ENCODE data around the gene RNF121. TPM values are rescaled to one million over a fixed set of nuclear protein-coding genes. Genes with fewer than 3 reads are reported as not detected.
A peak's percentile ranks its signal among the peaks of the same experiment; 100 is the strongest.

Gene RNF121
- total and polyA plus RNA-seq, 7 donors, result 23.0 to 51.7 (median 27.5) TPM

- Histone ChIP-seq H3K27me3 (ENCODE audit: insufficient read depth in 3 of 3, low read length in 2 of 3) (no peaks in the 10 kb centered on the region), H3K27ac (no peak overlapping the region), H3K4me3 (no peak overlapping the region), H3K4me1 (no peaks in the 10 kb centered on the region), H3K9me3 (no peaks in the 10 kb centered on the region), H3K36me3 (ENCODE audit: insufficient read depth in 1 of 2, low read depth in 1 of 2) (peaks cover 8 to 96% of the 10 kb centered on the region in 2 donors)
- DNase-seq (no peak), ATAC-seq (peak; percentile 9 to 72 (median 29))
- 67 to 72% (median 69%) methylated on average over 20 of the region's 20 CpGs for WGBS, 3 donors
- TF ChIP-seq, protein P1, sequence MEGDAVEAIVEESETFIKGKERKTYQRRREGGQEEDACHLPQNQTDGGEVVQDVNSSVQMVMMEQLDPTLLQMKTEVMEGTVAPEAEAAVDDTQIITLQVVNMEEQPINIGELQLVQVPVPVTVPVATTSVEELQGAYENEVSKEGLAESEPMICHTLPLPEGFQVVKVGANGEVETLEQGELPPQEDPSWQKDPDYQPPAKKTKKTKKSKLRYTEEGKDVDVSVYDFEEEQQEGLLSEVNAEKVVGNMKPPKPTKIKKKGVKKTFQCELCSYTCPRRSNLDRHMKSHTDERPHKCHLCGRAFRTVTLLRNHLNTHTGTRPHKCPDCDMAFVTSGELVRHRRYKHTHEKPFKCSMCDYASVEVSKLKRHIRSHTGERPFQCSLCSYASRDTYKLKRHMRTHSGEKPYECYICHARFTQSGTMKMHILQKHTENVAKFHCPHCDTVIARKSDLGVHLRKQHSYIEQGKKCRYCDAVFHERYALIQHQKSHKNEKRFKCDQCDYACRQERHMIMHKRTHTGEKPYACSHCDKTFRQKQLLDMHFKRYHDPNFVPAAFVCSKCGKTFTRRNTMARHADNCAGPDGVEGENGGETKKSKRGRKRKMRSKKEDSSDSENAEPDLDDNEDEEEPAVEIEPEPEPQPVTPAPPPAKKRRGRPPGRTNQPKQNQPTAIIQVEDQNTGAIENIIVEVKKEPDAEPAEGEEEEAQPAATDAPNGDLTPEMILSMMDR (IDR thresholded peaks at IDR 0.05), result no peak
- intact Hi-C loops (cut with DNase I), result no loop called here
Observed at GRCh38 chr11:72005347-72006260, 76.8 kb downstream of the RNF121 start.

DNA sequence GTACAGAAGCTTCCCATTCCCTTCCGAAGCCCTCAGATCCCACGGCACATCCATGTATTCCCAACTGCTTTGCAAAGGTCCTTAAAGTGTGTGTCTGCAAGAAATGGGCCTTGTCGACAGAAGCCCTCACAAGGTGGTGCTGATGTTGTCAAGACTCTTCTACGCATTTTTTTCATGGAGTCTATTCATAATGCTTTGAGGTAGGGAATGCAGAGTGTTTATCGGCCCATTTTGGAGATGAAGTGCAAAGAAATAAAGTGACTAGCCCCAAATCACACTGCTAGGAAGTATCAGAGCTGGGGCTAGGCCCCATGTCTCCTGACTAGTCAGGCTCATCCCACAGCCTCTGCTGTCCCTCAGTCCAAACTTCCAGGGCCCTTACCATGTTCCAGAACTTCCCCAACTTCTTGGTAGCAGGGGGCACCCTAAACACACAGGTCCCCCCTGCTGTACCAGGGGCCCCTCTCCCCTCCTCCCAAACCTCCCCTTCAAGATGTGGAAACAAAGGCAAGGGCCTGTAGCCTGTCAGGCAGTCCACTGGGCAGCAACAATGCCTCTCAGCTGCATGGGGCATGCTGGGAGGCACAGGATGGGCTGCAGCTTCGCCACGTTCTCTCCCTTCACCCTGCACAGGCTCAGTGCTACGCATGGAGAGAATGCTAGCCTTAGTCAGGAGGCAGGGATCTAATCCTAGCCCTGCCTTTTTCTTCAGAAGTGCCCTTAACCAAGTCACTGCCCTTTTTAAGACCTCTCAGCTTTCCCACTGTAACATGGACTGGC, 77.7 kb downstream of the RNF121 start:
- Histone ChIP-seq H3K36me3 (ENCODE audit: insufficient read depth in 1 of 2, low read depth in 1 of 2) (peaks cover 8 to 98% of the 10 kb centered on the region in 2 donors), H3K4me3 (no peak overlapping the region), H3K27ac (no peak overlapping the region), H3K4me1 (peaks cover 7% of the 10 kb centered on the region), H3K27me3 (ENCODE audit: insufficient read depth in 3 of 3, low read length in 2 of 3) (no peaks in the 10 kb centered on the region), H3K9me3 (no peaks in the 10 kb centered on the region)
- no peak for DNase-seq
- ATAC-seq, result no peak
- intact Hi-C loops (cut with DNase I), result no loop called here
- TF ChIP-seq, protein P1 (IDR thresholded peaks at IDR 0.05), result no peak
- 78 to 87% (median 86%) methylated on average over 8 of the region's 8 CpGs for WGBS, 3 donors

- peaks cover 8 to 100% of the 10 kb centered on the region in 2 donors for H3K36me3 ChIP-seq (ENCODE audit: insufficient read depth in 1 of 2, low read depth in 1 of 2)
- intact Hi-C loops (cut with DNase I), result no loop called here
- no peak for ATAC-seq
- H3K4me1 ChIP-seq, result peaks cover 12% of the 10 kb centered on the region
- no peak overlapping the region for H3K4me3 ChIP-seq
- TF ChIP-seq, protein P1 (IDR thresholded peaks at IDR 0.05), result no peak
- WGBS, 3 donors, result 85 to 88% (median 85%) methylated on average over 15 of the region's 15 CpGs
- H3K27ac ChIP-seq, result no peak overlapping the region
- no peaks in the 10 kb centered on the region for H3K27me3 ChIP-seq (ENCODE audit: insufficient read depth in 3 of 3, low read length in 2 of 3)
- H3K9me3 ChIP-seq, result no peaks in the 10 kb centered on the region
- no peak for DNase-seq
Observed at GRCh38 chr11:72007089-72007476, 78.2 kb downstream of the RNF121 start.

GRCh38 chr11:72007587-72007986, 78.7 kb downstream of the RNF121 start:
- WGBS, 3 donors, result 74 to 78% (median 77%) methylated on average over 5 of the region's 5 CpGs
- ATAC-seq, result no peak

More at GRCh38 chr11:72007587-72007986, 78.7 kb downstream of the RNF121 start:
- H3K27me3 ChIP-seq (ENCODE audit: insufficient read depth in 3 of 3, low read length in 2 of 3), result no peaks in the 10 kb centered on the region
- peaks cover 17% of the 10 kb centered on the region for H3K4me1 ChIP-seq
- no peak for DNase-seq
- intact Hi-C loops (cut with DNase I), result no loop called here
- H3K4me3 ChIP-seq, result no peak overlapping the region
- no peak overlapping the region for H3K27ac ChIP-seq
- H3K9me3 ChIP-seq, result no peaks in the 10 kb centered on the region
- TF ChIP-seq, protein P1 (IDR thresholded peaks at IDR 0.05), result no peak
- peaks cover 8 to 100% of the 10 kb centered on the region in 2 donors for H3K36me3 ChIP-seq (ENCODE audit: insufficient read depth in 1 of 2, low read depth in 1 of 2)

All from psoas muscle (tissue), 8 donors.